HUES64 (cell line): ENCODE results near the gene CLCA2.
"Not testable (repeated sequence)": the region's sequence is repeated elsewhere in the genome, so short reads cannot be mapped to it uniquely, and the experiment has no call there.

Experiments used
- H3K27ac ChIP-seq: 2 replicates; pipeline ENCODE4 v1.7.0; 2013; ENCODE audit warnings: low read depth, low read length, inconsistent platforms
- H3K27me3 ChIP-seq: 2 replicates; pipeline ENCODE4 v1.6.1; 2013; ENCODE audit warnings: mild to moderate bottlenecking, low read length; ENCODE audit not compliant: insufficient read depth
- H3K36me3 ChIP-seq: 2 replicates; pipeline ENCODE4 v1.6.1; 2013; ENCODE audit warnings: mild to moderate bottlenecking, low read length; ENCODE audit not compliant: insufficient read depth
- H3K4me1 ChIP-seq: 2 replicates; pipeline ENCODE4 v1.6.1; 2013; ENCODE audit warnings: mild to moderate bottlenecking, low read length, moderate library complexity; ENCODE audit not compliant: insufficient read depth
- H3K4me3 ChIP-seq: 2 replicates; pipeline ENCODE4 v1.5.1; 2013; ENCODE audit warnings: mild to moderate bottlenecking, low read length, moderate library complexity
- H3K9ac ChIP-seq: 2 replicates; pipeline ENCODE4 v1.6.1; 2013; ENCODE audit warnings: mild to moderate bottlenecking, low read depth, low read length
- H3K9me3 ChIP-seq: 2 replicates; pipeline ENCODE4 v1.6.1; 2013; ENCODE audit warnings: low read depth, low read length; ENCODE audit not compliant: insufficient read depth
- WGBS: fragments of 150-250, 120-280 bp; methylation state at CpG from one replicate; pipeline ENCODE4 v1.1.7; 2013; ENCODE audit warnings: missing lambda C conversion rate; 5-methylcytosine and 5-hydroxymethylcytosine counted together

Gene CLCA2

GRCh38 chr1:86502125-86502646, 78.2 kb downstream of the CLCA2 start:
- Histone ChIP-seq H3K27ac (peak overlapping the region; percentile 87), H3K9ac (peak overlapping the region; percentile 75), H3K4me1 (peaks cover 36% of the 10 kb centered on the region), H3K4me3 (peak overlapping the region; percentile 56)
- not testable (repeated sequence) for H3K36me3 ChIP-seq, H3K9me3 ChIP-seq, H3K27me3 ChIP-seq
- 38% methylated on average over 16 of the region's 16 CpGs for WGBS

GRCh38 chr1:86502721-86503405, 78.9 kb downstream of the CLCA2 start:
- no peaks in the 10 kb centered on the region for H3K27me3 ChIP-seq
- H3K4me1 ChIP-seq: peaks cover 39% of the 10 kb centered on the region
- 29% methylated on average over 17 of the region's 18 CpGs for WGBS
- H3K27ac ChIP-seq: peak overlapping the region; percentile 96
- no peaks in the 10 kb centered on the region for H3K36me3 ChIP-seq
- peak overlapping the region; percentile 56 for H3K4me3 ChIP-seq
- H3K9me3 ChIP-seq: 0 out of 2 replicates have a peak, but pooled peaks cover 3% of the 10 kb centered on the region
- H3K9ac ChIP-seq: peak overlapping the region; percentile 76

GRCh38 chr1:86503406-86504136, 79.6 kb downstream of the CLCA2 start:
- peak overlapping the region; percentile 96 for H3K27ac ChIP-seq
- peak overlapping the region; percentile 76 for H3K9ac ChIP-seq
- WGBS: 41% methylated on average over 18 of the region's 18 CpGs
- H3K27me3 ChIP-seq: no peaks in the 10 kb centered on the region
- H3K9me3 ChIP-seq: 0 out of 2 replicates have a peak, but pooled peaks cover 3% of the 10 kb centered on the region
- H3K4me3 ChIP-seq: peak overlapping the region; percentile 56
- peaks cover 39% of the 10 kb centered on the region for H3K4me1 ChIP-seq
- H3K36me3 ChIP-seq: no peaks in the 10 kb centered on the region

GRCh38 chr1:86504137-86504479, 80.1 kb downstream of the CLCA2 start:
- no peaks in the 10 kb centered on the region for H3K27me3 ChIP-seq
- H3K4me3 ChIP-seq: no peak overlapping the region
- H3K9me3 ChIP-seq: 0 out of 2 replicates have a peak, but pooled peaks cover 3% of the 10 kb centered on the region
- H3K27ac ChIP-seq: peak overlapping the region; percentile 96; the same call in 1 of the 2 replicates
- WGBS: 80% methylated on average over 9 of the region's 9 CpGs
- peaks cover 39% of the 10 kb centered on the region for H3K4me1 ChIP-seq
- H3K9ac ChIP-seq: peak overlapping the region; percentile 76; the same call in 1 of the 2 replicates
- no peaks in the 10 kb centered on the region for H3K36me3 ChIP-seq

- Histone ChIP-seq H3K4me1 (peaks cover 39% of the 10 kb centered on the region), H3K4me3 (no peak overlapping the region), H3K9me3 (0 out of 2 replicates have a peak, but pooled peaks cover 3% of the 10 kb centered on the region), H3K27ac (no peak overlapping the region), H3K27me3 (no peaks in the 10 kb centered on the region), H3K9ac (no peak overlapping the region), H3K36me3 (no peaks in the 10 kb centered on the region)
- WGBS: 89% methylated on average over 9 of the region's 9 CpGs
Measured at GRCh38 chr1:86504895-86505563, 81.1 kb downstream of the CLCA2 start.

GRCh38 chr1:86505564-86505902, 81.6 kb downstream of the CLCA2 start:
- Histone ChIP-seq H3K4me1 (peaks cover 39% of the 10 kb centered on the region), H3K9ac (no peak overlapping the region), H3K27me3 (no peaks in the 10 kb centered on the region), H3K9me3 (no peaks in the 10 kb centered on the region), H3K36me3 (no peaks in the 10 kb centered on the region), H3K4me3 (no peak overlapping the region), H3K27ac (no peak overlapping the region)
- WGBS: 89% methylated on average over 4 of the region's 4 CpGs
